ENCODE results near the gene AHCYL1. TPM values are rescaled to one million over a fixed set of nuclear protein-coding genes. Genes with fewer than 3 reads are reported as not detected.

AHCYL1 gene
- total and polyA plus RNA-seq, 9 donors = 41.1 to 113 (median 85.8) TPM

DNA sequence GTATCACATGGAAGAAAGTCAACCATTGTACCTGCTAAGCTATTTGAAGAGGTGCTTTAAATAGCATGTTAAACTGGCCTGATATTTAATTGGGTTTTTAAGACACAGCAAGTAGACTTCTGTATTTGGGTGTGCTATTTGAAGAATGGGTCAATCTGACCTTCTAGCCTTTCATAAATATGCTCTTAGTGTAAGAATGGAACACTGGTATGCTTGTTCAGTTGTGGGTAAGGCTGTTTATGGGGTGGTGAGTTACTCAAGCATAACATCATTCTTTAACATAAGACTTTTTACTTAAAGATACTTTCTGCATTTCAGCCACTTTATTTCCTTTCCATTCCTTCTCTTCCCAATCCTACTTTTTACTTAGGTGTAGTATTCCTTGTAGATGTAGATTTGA is 21.4 kb downstream of the AHCYL1 start:
- Histone ChIP-seq H3K4me1 (ENCODE audit: insufficient read depth) (peaks cover 15% of the 10 kb centered on the region), H3K4me3 (no peak overlapping the region), H3K36me3 (no peaks in the 10 kb centered on the region), H3K9me3 (no peaks in the 10 kb centered on the region), H3K27me3 (no peaks in the 10 kb centered on the region), H3K27ac (no peak overlapping the region)
- no peak for DNase-seq
- intact Hi-C loops (cut with DNase I) = no loop called here
- TF ChIP-seq POLR2A (IDR thresholded peaks at IDR 0.05) = no peak
- TF ChIP-seq, protein P1, sequence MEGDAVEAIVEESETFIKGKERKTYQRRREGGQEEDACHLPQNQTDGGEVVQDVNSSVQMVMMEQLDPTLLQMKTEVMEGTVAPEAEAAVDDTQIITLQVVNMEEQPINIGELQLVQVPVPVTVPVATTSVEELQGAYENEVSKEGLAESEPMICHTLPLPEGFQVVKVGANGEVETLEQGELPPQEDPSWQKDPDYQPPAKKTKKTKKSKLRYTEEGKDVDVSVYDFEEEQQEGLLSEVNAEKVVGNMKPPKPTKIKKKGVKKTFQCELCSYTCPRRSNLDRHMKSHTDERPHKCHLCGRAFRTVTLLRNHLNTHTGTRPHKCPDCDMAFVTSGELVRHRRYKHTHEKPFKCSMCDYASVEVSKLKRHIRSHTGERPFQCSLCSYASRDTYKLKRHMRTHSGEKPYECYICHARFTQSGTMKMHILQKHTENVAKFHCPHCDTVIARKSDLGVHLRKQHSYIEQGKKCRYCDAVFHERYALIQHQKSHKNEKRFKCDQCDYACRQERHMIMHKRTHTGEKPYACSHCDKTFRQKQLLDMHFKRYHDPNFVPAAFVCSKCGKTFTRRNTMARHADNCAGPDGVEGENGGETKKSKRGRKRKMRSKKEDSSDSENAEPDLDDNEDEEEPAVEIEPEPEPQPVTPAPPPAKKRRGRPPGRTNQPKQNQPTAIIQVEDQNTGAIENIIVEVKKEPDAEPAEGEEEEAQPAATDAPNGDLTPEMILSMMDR (IDR thresholded peaks at IDR 0.05) = no peak
- TF ChIP-seq EP300 (IDR thresholded peaks at IDR 0.05) = no peak

GRCh38 chr1:110006516-110006915 is 22.0 kb downstream of the AHCYL1 start:
- WGBS, 3 donors = 7 to 12% (median 8%) methylated on average over 1 of the region's 1 CpG
- Histone ChIP-seq H3K4me1 (ENCODE audit: insufficient read depth) (peaks cover 15% of the 10 kb centered on the region), H3K9me3 (no peaks in the 10 kb centered on the region), H3K27ac (no peak overlapping the region), H3K36me3 (no peaks in the 10 kb centered on the region), H3K4me3 (no peak overlapping the region), H3K27me3 (no peaks in the 10 kb centered on the region)
- DNase-seq = no peak
- intact Hi-C loops (cut with DNase I) = no loop called here
- TF ChIP-seq, protein P1 (IDR thresholded peaks at IDR 0.05) = no peak
- TF ChIP-seq EP300 (IDR thresholded peaks at IDR 0.05) = no peak
- TF ChIP-seq POLR2A (IDR thresholded peaks at IDR 0.05) = no peak

- 79 to 81% (median 80%) methylated on average over 4 of the region's 4 CpGs for WGBS, 3 donors
- Histone ChIP-seq H3K36me3 (no peaks in the 10 kb centered on the region), H3K9me3 (no peaks in the 10 kb centered on the region), H3K4me1 (ENCODE audit: insufficient read depth) (peaks cover 15% of the 10 kb centered on the region), H3K27ac (no peak overlapping the region), H3K27me3 (no peaks in the 10 kb centered on the region), H3K4me3 (no peak overlapping the region)
- DNase-seq = no peak
- intact Hi-C loops (cut with DNase I) = no loop called here
- TF ChIP-seq, protein P1 (IDR thresholded peaks at IDR 0.05) = no peak
Observed at GRCh38 chr1:110007046-110007830, 22.7 kb downstream of the AHCYL1 start.

GRCh38 chr1:110008971-110009565 is 24.5 kb downstream of the AHCYL1 start:
- Histone ChIP-seq H3K4me1 (ENCODE audit: insufficient read depth) (peaks cover 11% of the 10 kb centered on the region), H3K27me3 (no peaks in the 10 kb centered on the region), H3K36me3 (no peaks in the 10 kb centered on the region), H3K9me3 (no peaks in the 10 kb centered on the region), H3K4me3 (no peak overlapping the region), H3K27ac (no peak overlapping the region)
- TF ChIP-seq, protein P1 (IDR thresholded peaks at IDR 0.05) = no peak
- TF ChIP-seq EP300 (IDR thresholded peaks at IDR 0.05) (no peak), POLR2A (IDR thresholded peaks at IDR 0.05) (no peak)
- no peak for DNase-seq
- 88 to 92% (median 91%) methylated on average over 7 of the region's 7 CpGs for WGBS, 3 donors
- intact Hi-C loops (cut with DNase I) = no loop called here
